Peyer's patch (tissue), 4 donors: ENCODE measurements around the gene NPFFR1. TPM values are rescaled to one million over a fixed set of nuclear protein-coding genes. Genes with fewer than 3 reads are reported as not detected.

Experiments used
- DNase-seq, 3 donors: peaks; one replicate each; pipeline ENCODE4 v3.0.0-alpha.2; 2017 to 2019
- H3K27ac ChIP-seq, 4 donors: fragments of 200-600 bp; sonication (generic); one replicate each; pipeline ENCODE4 v1.5.1; 2016 to 2019
- H3K27me3 ChIP-seq, 2 donors: fragments of 200-600 bp; sonication (generic); one replicate each; pipeline ENCODE4 v1.5.1; 2019
- H3K36me3 ChIP-seq, 3 donors: fragments of 200-600 bp; sonication (generic); one replicate each; pipeline ENCODE4 v1.5.1; 2016 to 2019
- H3K4me1 ChIP-seq, 4 donors: fragments of 200-600 bp; sonication (generic); one replicate each; pipeline ENCODE4 v1.5.1; 2016 to 2019
- H3K4me3 ChIP-seq, 4 donors: fragments of 200-600 bp; sonication (generic); 1 replicate in 3 of 4; 2 replicates in 1 of 4; pipeline ENCODE4 v1.5.1; 2016 to 2019; ENCODE audit warnings: mild to moderate bottlenecking in 1 of 4
- H3K9me3 ChIP-seq, 4 donors: fragments of 200-600 bp; sonication (generic); one replicate each; pipeline ENCODE4 v1.5.1; 2016 to 2019; ENCODE audit warnings: mild to moderate bottlenecking in 1 of 4
- POLR2A ChIP-seq, 2 donors: fragments of 450-650 bp; IDR thresholded peaks; one replicate each; pipeline ENCODE4 v1.5.1; 2017; ENCODE audit warnings: antibody characterized with exemption in 2 of 2, mild to moderate bottlenecking in 2 of 2, moderate library complexity in 2 of 2
- total RNA-seq, 4 donors: library from RNA; depleted of rRNA; stranded (reverse); fragments of >200 nt; gene quantifications; one replicate each; pipeline ENCODE4 v1.1.0, GENCODE V29; 2016
- TF ChIP-seq, protein P1 (sequence below), 6 experiments: fragments of 450-650 bp in 4 of 6; fragments of 200-600 bp in 2 of 6; sonication (generic) in 1 of 6; IDR thresholded peaks; one replicate each; pipeline ENCODE4 v1.5.1; 2017 to 2019; ENCODE audit warnings: antibody characterized with exemption in 6 of 6, mild to moderate bottlenecking in 3 of 6, moderate library complexity in 1 of 6

Gene NPFFR1
- total RNA-seq, 4 donors from 2014 or later, result not detected

DNA sequence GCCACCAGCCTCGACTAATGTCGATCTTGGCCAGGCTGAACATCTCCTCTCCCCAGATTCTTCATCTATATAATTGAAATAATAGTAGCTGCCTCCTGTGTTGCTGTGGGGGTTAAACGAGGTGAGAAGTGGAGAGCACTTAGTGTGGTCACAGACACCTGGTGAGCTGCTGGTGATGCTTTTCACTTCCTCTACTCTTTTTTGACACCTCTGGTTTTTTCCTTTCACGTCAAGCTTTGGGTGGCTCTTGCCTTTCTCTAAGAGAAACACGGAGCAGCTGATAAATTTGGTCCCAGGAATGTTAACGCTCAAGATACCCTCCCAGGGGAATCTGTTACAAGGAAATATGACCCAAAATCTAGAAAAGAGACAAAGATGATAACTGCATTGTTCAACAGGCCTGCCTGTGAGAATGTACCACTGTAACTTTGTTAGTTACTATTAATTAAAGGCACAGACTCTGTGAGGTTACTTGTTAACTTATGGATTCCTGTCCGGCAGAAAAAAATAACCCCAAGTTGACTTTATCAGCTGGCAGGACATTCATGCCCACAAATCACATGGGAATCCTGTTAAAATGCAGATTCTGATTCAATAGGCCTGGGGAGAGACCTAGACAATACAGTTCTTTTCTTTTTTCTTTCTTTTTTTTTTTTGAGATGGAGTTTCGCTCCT, 9.5 kb upstream of the NPFFR1 start:
- H3K27me3 ChIP-seq, result no peaks in the 10 kb centered on the region
- DNase-seq, result no peak
- no peak overlapping the region for H3K4me3 ChIP-seq
- H3K27ac ChIP-seq, result no peak overlapping the region
- H3K4me1 ChIP-seq, result no peaks in the 10 kb centered on the region
- TF ChIP-seq, protein P1, sequence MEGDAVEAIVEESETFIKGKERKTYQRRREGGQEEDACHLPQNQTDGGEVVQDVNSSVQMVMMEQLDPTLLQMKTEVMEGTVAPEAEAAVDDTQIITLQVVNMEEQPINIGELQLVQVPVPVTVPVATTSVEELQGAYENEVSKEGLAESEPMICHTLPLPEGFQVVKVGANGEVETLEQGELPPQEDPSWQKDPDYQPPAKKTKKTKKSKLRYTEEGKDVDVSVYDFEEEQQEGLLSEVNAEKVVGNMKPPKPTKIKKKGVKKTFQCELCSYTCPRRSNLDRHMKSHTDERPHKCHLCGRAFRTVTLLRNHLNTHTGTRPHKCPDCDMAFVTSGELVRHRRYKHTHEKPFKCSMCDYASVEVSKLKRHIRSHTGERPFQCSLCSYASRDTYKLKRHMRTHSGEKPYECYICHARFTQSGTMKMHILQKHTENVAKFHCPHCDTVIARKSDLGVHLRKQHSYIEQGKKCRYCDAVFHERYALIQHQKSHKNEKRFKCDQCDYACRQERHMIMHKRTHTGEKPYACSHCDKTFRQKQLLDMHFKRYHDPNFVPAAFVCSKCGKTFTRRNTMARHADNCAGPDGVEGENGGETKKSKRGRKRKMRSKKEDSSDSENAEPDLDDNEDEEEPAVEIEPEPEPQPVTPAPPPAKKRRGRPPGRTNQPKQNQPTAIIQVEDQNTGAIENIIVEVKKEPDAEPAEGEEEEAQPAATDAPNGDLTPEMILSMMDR (IDR thresholded peaks at IDR 0.05), result no peak
- TF ChIP-seq POLR2A (IDR thresholded peaks at IDR 0.05), result no peak
- H3K9me3 ChIP-seq, result no peaks in the 10 kb centered on the region
- no peaks in the 10 kb centered on the region for H3K36me3 ChIP-seq

DNA sequence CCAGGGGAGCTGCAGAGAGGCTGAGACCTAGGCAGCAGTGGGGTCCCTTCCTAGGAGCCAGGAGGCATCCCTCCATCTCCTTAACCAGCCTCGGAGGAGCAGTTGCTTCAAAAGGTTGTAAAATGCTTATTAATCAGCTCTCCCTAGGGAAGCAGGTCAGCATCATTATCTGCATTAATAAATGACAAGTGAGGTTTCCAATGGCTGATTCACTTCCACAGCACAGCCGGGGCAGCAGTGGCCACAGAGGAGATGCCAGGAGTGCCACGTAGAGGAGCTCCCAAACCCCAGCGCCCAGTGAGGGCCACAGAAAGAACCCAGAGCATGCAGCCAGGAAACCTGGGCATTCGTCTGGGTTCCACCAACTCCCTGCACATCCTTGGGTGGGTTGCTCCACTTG, 8.2 kb upstream of the NPFFR1 start:
- Histone ChIP-seq H3K27ac (no peak overlapping the region), H3K36me3 (no peaks in the 10 kb centered on the region), H3K27me3 (no peaks in the 10 kb centered on the region), H3K9me3 (no peaks in the 10 kb centered on the region), H3K4me1 (no peaks in the 10 kb centered on the region), H3K4me3 (no peak overlapping the region)
- TF ChIP-seq POLR2A (IDR thresholded peaks at IDR 0.05), result no peak
- TF ChIP-seq, protein P1 (IDR thresholded peaks at IDR 0.05), result no peak
- DNase-seq, result no peak

DNA sequence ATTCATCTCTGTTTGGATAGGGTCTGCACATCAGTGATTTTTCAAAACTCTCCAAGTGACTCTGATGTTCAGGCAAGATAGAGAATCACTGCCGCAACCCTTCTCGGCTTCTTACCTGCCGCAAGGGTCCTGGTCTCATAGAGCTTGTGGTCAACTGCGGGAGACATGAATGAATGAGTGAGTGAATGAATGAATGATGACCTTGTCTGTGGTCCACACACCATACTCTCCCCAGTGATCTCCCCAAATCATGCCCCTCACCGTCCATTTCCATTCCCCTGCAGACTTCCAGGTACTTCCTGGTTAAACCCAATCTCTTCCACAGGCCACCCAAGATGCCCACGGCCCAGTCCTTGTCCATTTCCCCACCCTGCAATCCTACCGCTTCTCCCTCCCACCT, 5.9 kb upstream of the NPFFR1 start:
- DNase-seq, result no peak
- no peak overlapping the region for H3K27ac ChIP-seq
- no peaks in the 10 kb centered on the region for H3K4me1 ChIP-seq
- no peak overlapping the region for H3K4me3 ChIP-seq
- TF ChIP-seq POLR2A (IDR thresholded peaks at IDR 0.05), result no peak
- TF ChIP-seq, protein P1 (IDR thresholded peaks at IDR 0.05), result no peak
- H3K36me3 ChIP-seq, result no peaks in the 10 kb centered on the region
- peaks cover 0 to under 1% of the 10 kb centered on the region in 2 donors for H3K27me3 ChIP-seq
- no peaks in the 10 kb centered on the region for H3K9me3 ChIP-seq

DNA sequence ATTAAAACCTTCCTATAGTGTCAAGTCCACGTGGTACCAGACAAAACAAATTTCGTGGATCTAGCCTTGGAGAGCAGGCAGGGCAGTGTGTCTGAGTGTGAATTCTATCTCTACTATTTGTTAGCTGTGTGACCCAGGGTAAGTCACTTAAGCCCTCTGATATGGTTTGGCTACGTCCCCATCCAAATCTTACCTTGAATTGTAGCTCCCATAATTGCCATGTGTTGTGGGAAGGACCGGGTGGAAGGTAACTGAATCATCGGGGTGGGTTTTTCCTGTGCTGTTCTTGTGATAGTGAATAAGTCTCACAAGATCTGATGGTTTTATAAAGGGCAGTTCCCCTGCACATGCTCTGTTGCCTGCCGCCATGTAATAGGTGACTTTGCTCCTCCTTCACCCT, 2.8 kb upstream of the NPFFR1 start:
- Histone ChIP-seq H3K36me3 (no peaks in the 10 kb centered on the region), H3K27me3 (peaks cover 0 to 15% of the 10 kb centered on the region in 2 donors), H3K4me3 (no peak overlapping the region), H3K27ac (no peak overlapping the region), H3K4me1 (peaks cover 0 to 6% (median 0%) of the 10 kb centered on the region in 4 donors), H3K9me3 (no peaks in the 10 kb centered on the region)
- no peak for TF ChIP-seq POLR2A (IDR thresholded peaks at IDR 0.05)
- TF ChIP-seq, protein P1 (IDR thresholded peaks at IDR 0.05), result no peak
- no peak for DNase-seq

DNA sequence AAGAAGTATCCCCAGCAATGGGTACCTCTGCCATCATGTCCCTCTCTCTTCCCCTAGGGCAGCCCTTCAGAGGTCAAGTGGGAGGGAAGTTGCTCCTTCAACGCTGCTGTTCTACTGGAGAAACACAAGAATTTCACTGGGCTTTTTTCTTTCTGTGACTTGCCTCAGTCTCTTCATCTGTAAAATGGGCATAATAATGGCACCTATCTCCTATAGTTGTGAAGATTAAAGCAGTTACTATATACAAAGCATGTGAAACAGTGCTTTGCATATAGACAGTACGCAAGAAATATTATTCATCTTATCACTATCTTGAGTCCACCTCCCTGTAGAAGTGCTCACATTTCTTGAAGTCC, 1.6 kb upstream of the NPFFR1 start:
- no peak overlapping the region for H3K27ac ChIP-seq
- H3K36me3 ChIP-seq, result no peaks in the 10 kb centered on the region
- no peak for TF ChIP-seq POLR2A (IDR thresholded peaks at IDR 0.05)
- TF ChIP-seq, protein P1 (IDR thresholded peaks at IDR 0.05), result no peak
- peaks cover 0 to 15% of the 10 kb centered on the region in 2 donors for H3K27me3 ChIP-seq
- DNase-seq, result no peak
- no peaks in the 10 kb centered on the region for H3K9me3 ChIP-seq
- peaks cover 0 to 6% (median 0%) of the 10 kb centered on the region in 4 donors for H3K4me1 ChIP-seq
- no peak overlapping the region for H3K4me3 ChIP-seq
